Suprapubic skin (tissue), 4 donors: ENCODE measurements around the gene ZNF527. TPM values are rescaled to one million over a fixed set of nuclear protein-coding genes. Genes with fewer than 3 reads are reported as not detected.
A peak's percentile ranks its signal among the peaks of the same experiment; 100 is the strongest.

Experiments used
- DNase-seq, 2 donors: peaks; one replicate each; pipeline ENCODE4 v3.0.0-alpha.2; 2019; ENCODE audit warnings: low spot score in 2 of 2
- H3K27ac ChIP-seq: fragments of 200-600 bp; sonication (generic); one replicate; pipeline ENCODE4 v1.5.1; 2019
- H3K27me3 ChIP-seq: fragments of 200-600 bp; sonication (generic); one replicate; pipeline ENCODE4 v1.5.1; 2019
- H3K36me3 ChIP-seq: fragments of 200-600 bp; sonication (generic); one replicate; pipeline ENCODE4 v1.5.1; 2019
- H3K4me1 ChIP-seq: fragments of 200-600 bp; sonication (generic); one replicate; pipeline ENCODE4 v1.5.1; 2019
- H3K4me3 ChIP-seq: fragments of 200-600 bp; sonication (generic); one replicate; pipeline ENCODE4 v1.5.1; 2019; ENCODE audit warnings: mild to moderate bottlenecking
- H3K9me3 ChIP-seq: fragments of 200-600 bp; sonication (generic); one replicate; pipeline ENCODE4 v1.5.1; 2019
- CTCF ChIP-seq, 2 donors: fragments of 200-600 bp in 1 of 2; fragments of 450-650 bp in 1 of 2; sonication (generic) in 1 of 2; IDR thresholded peaks; one replicate each; pipeline ENCODE4 v1.5.1; 2016 to 2019; ENCODE audit warnings: antibody characterized with exemption in 2 of 2, mild to moderate bottlenecking in 1 of 2, moderate library complexity in 1 of 2
- EP300 ChIP-seq: sonication (generic); formaldehyde crosslinking; IDR thresholded peaks from one replicate; pipeline ENCODE4 v1.6.1; 2017; ENCODE audit warnings: antibody characterized with exemption
- POLR2A ChIP-seq, 2 donors: fragments of 450-650 bp; IDR thresholded peaks; one replicate each; pipeline ENCODE4 v1.6.1; 2017; ENCODE audit warnings: antibody characterized with exemption in 2 of 2, mild to moderate bottlenecking in 2 of 2, moderate library complexity in 2 of 2
- POLR2AphosphoS5 ChIP-seq, 3 donors: sonication (generic); formaldehyde crosslinking; IDR thresholded peaks; one replicate each; pipeline ENCODE4 v1.6.1; 2017; ENCODE audit warnings: antibody characterized with exemption in 3 of 3
- WGBS: methylation state at CpG from one replicate; pipeline ENCODE4 v1.1.5; 2018; 5-methylcytosine and 5-hydroxymethylcytosine counted together
- total RNA-seq, 4 donors: library from RNA; depleted of rRNA; stranded (reverse); fragments of >200 nt; gene quantifications; one replicate each; pipeline ENCODE4 v1.1.0, GENCODE V29; 2016

Gene ZNF527
- 10 to 100 TPM in 1 of 4 donors, 1 to 10 TPM in 3; 2.9 to 10.5 (median 5.6) TPM for total RNA-seq

DNA sequence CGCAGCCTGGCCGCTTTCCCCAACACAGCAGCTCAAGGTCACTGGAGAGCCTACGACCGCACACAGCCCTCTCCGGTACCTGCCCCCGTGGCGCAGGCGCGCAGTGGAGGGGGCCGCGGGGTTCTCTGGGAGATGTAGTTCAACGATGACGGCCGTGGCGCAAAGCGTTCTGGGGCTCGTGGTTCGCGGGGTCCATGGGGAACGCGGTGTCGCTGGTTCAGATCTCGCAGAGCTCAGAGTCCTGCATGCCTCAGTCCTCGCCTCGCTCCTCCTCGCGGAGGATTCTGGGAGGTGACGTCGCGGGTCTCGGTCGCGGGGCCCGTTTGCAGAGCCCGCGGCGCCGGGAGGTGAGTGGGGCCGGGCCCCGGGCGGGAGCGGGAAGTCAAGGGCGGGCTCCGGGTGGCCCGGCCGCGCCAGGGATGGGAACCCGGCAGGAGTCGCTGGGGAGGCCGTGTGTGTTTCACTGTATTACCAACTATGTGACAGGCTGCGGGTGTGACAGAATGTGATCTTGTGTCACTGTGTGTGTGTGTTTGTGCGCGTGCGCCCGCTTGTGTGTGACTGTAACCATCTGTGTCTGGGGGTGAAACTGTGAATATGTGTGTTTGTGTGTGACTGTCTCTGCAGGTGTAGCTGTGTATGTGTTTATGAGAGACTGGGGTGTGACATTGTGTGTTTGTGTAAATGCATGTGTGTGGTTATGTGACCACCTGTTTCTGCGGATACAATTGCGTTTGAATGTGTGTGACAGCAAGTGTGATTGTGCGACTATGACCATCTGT lies at the start of gene ZNF527:
ZNF527 (plus strand) TSS at position 220 of the 782 bp plus-strand sequence. CDS start 3,100 bp downstream, outside the sequence.
- Histone ChIP-seq H3K36me3 (peaks cover 24% of the 10 kb centered on the region), H3K27ac (peak within 1 kb of the TSS; percentile 78), H3K9me3 (no peaks in the 10 kb centered on the region), H3K27me3 (no peaks in the 10 kb centered on the region), H3K4me1 (peaks cover 17% of the 10 kb centered on the region), H3K4me3 (peak within 1 kb of the TSS; percentile 70)
- peak; percentile 97 for DNase-seq
- no peak for TF ChIP-seq CTCF (IDR thresholded peaks at IDR 0.05)
- TF ChIP-seq POLR2AphosphoS5 (IDR thresholded peaks at IDR 0.05): peak in 2 of 3 donors; percentile 18 to 69
- 4% methylated on average over 11 of the region's 58 CpGs for WGBS

DNA sequence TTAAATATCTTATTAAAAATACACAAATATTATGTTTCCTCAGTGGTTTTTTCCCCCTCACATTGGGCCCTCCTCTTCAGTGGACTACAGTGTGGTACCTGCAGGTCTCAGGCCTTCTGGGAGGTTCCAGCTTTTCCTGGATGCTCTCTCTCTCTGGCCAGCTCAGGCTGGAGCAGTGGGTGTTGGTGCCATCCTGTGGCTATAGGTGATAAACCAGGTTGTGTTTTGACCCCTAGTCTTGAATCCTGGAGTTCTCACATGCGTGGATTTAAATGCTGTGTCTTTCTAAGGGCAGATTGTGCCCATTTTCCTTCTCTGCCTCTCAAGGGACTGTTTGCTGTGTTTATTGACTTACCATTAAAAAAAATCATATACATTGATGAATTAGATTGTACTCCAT lies 41.2 kb upstream of the ZNF527 start:
- H3K27me3 ChIP-seq: no peaks in the 10 kb centered on the region
- H3K4me1 ChIP-seq: peaks cover 9% of the 10 kb centered on the region
- H3K36me3 ChIP-seq: peaks cover 57% of the 10 kb centered on the region
- TF ChIP-seq CTCF (IDR thresholded peaks at IDR 0.05) (no peak), POLR2A (IDR thresholded peaks at IDR 0.05) (no peak)
- no peak overlapping the region for H3K4me3 ChIP-seq
- H3K27ac ChIP-seq: no peak overlapping the region
- WGBS: 78% methylated on average over 1 of the region's 1 CpG
- no peaks in the 10 kb centered on the region for H3K9me3 ChIP-seq
- no peak for DNase-seq

GRCh38 chr19:37332839-37333238 lies 38.1 kb upstream of the ZNF527 start:
- no peak for DNase-seq
- Histone ChIP-seq H3K4me3 (no peak overlapping the region), H3K27ac (no peak overlapping the region), H3K9me3 (no peaks in the 10 kb centered on the region), H3K27me3 (no peaks in the 10 kb centered on the region), H3K36me3 (peaks cover 25% of the 10 kb centered on the region), H3K4me1 (peaks cover 22% of the 10 kb centered on the region)
- no peak for TF ChIP-seq EP300
- TF ChIP-seq CTCF (IDR thresholded peaks at IDR 0.05): no peak
- TF ChIP-seq POLR2A (IDR thresholded peaks at IDR 0.05): no peak
- no peak for TF ChIP-seq POLR2AphosphoS5 (IDR thresholded peaks at IDR 0.05)

- Histone ChIP-seq H3K27me3 (no peaks in the 10 kb centered on the region), H3K4me1 (peaks cover 22% of the 10 kb centered on the region), H3K4me3 (peak overlapping the region; percentile 86), H3K27ac (no peak overlapping the region), H3K9me3 (no peaks in the 10 kb centered on the region), H3K36me3 (peaks cover 19% of the 10 kb centered on the region)
- 18% methylated on average over 1 of the region's 1 CpG for WGBS
- TF ChIP-seq EP300: no peak
- TF ChIP-seq POLR2A (IDR thresholded peaks at IDR 0.05): no peak
- no peak for DNase-seq
Measured at GRCh38 chr19:37333457-37333856, 37.4 kb upstream of the ZNF527 start.

GRCh38 chr19:37334179-37335071 lies 36.5 kb upstream of the ZNF527 start:
- TF ChIP-seq CTCF (IDR thresholded peaks at IDR 0.05): no peak
- TF ChIP-seq POLR2AphosphoS5 (IDR thresholded peaks at IDR 0.05): peak in 1 of 3 donors; percentile 53
- peak in 1 of 2 donors; percentile 33 for TF ChIP-seq POLR2A (IDR thresholded peaks at IDR 0.05)
- Histone ChIP-seq H3K4me1 (peaks cover 22% of the 10 kb centered on the region), H3K27ac (peak overlapping the region; percentile 80), H3K9me3 (no peaks in the 10 kb centered on the region), H3K4me3 (peak overlapping the region; percentile 86), H3K36me3 (peaks cover 9% of the 10 kb centered on the region), H3K27me3 (no peaks in the 10 kb centered on the region)
- peak; percentile 94 to 95 for DNase-seq
- 3% methylated on average over 27 of the region's 50 CpGs for WGBS
